Mesenteric fat pad (tissue), 1 donor: ENCODE data around the gene EPHB2. TPM values are rescaled to one million over a fixed set of nuclear protein-coding genes. Genes with fewer than 3 reads are reported as not detected.

ENCODE experiments used
- DNase-seq: peaks from one replicate; pipeline ENCODE4 v3.0.0-alpha.2; 2020; ENCODE audit warnings: low spot score
- total RNA-seq: library from RNA; stranded (reverse); fragmentation: NEBNext Ultra II Directional; extraction: Animal tissue kit (Norgen Biotek cat#: 25700); gene quantifications from one replicate; pipeline ENCODE4 v1.2.1, GENCODE V29; 2021
- donor health status: DM: yes; HTN: yes; CAD: no.

Gene EPHB2
- total RNA-seq, 1 donor from 2014 or later: 5.7 TPM

- DNase-seq: no peak
These were observed 87.4 kb downstream of the EPHB2 start for GRCh38 chr1:22798083-22798482.

- no peak for DNase-seq
These were observed 89.3 kb downstream of the EPHB2 start for GRCh38 chr1:22799971-22800370.

GRCh38 chr1:22800629-22801028 is 90.0 kb downstream of the EPHB2 start:
- no peak for DNase-seq

- no peak for DNase-seq
These were observed 90.7 kb downstream of the EPHB2 start for GRCh38 chr1:22801347-22801746.

GRCh38 chr1:22801761-22802160 is 91.1 kb downstream of the EPHB2 start:
- DNase-seq: no peak

- no peak for DNase-seq
These were observed 93.2 kb downstream of the EPHB2 start for GRCh38 chr1:22803833-22804232.

- no peak for DNase-seq
These were observed 93.8 kb downstream of the EPHB2 start for GRCh38 chr1:22804406-22804805.

GRCh38 chr1:22804969-22805671 is 94.5 kb downstream of the EPHB2 start:
- DNase-seq: no peak

GRCh38 chr1:22805672-22806038 is 95.0 kb downstream of the EPHB2 start:
- no peak for DNase-seq

GRCh38 chr1:22806584-22806983 is 95.9 kb downstream of the EPHB2 start:
- DNase-seq: no peak

- no peak for DNase-seq
These were observed 96.7 kb downstream of the EPHB2 start for GRCh38 chr1:22807340-22807739.

GRCh38 chr1:22808186-22808675 is 97.6 kb downstream of the EPHB2 start:
- DNase-seq: no peak

- DNase-seq: no peak
These were observed 98.2 kb downstream of the EPHB2 start for GRCh38 chr1:22808676-22809483.

- DNase-seq: no peak
These were observed 99.1 kb downstream of the EPHB2 start for GRCh38 chr1:22809783-22810182.

- DNase-seq: no peak
These were observed 99.7 kb downstream of the EPHB2 start for GRCh38 chr1:22810378-22810777.

- no peak for DNase-seq
These were observed 101.6 kb downstream of the EPHB2 start for GRCh38 chr1:22812092-22812880.

GRCh38 chr1:22812993-22813790 is 102.6 kb downstream of the EPHB2 start:
- DNase-seq: no peak

- DNase-seq: no peak
These were observed 103.8 kb downstream of the EPHB2 start for GRCh38 chr1:22814176-22815042.

GRCh38 chr1:22815043-22815365 is 104.4 kb downstream of the EPHB2 start:
- no peak for DNase-seq

GRCh38 chr1:22815421-22816066 is 104.9 kb downstream of the EPHB2 start:
- no peak for DNase-seq
